ENCODE results near the gene THG1L.
A peak's percentile ranks its signal among the peaks of the same experiment; 100 is the strongest.
"Not testable (repeated sequence)": the region's sequence is repeated elsewhere in the genome, so short reads cannot be mapped to it uniquely, and the experiment has no call there.

THG1L gene

GRCh38 chr5:157727858-157728257, 3.4 kb upstream of the THG1L start:
- DNase-seq (ENCODE audit: low read depth): not testable (repeated sequence)

GRCh38 chr5:157729858-157730257, 1.4 kb upstream of the THG1L start:
- DNase-seq (ENCODE audit: low read depth): no peak

- DNase-seq (ENCODE audit: low read depth): no peak
These were observed 334 bp upstream of the THG1L start for GRCh38 chr5:157730900-157731271.

GRCh38 chr5:157732130-157732514, 902 bp downstream of the THG1L start:
- DNase-seq (ENCODE audit: low read depth): no peak

GRCh38 chr5:157732596-157733262, 1.5 kb downstream of the THG1L start:
- DNase-seq (ENCODE audit: low read depth): no peak

GRCh38 chr5:157734436-157734835, 3.2 kb downstream of the THG1L start:
- no peak for DNase-seq (ENCODE audit: low read depth)

- DNase-seq (ENCODE audit: low read depth): no peak
These were observed 4.8 kb downstream of the THG1L start for GRCh38 chr5:157735991-157736390.

GRCh38 chr5:157739388-157740228, 8.4 kb downstream of the THG1L start:
- no peak for DNase-seq (ENCODE audit: low read depth)

GRCh38 chr5:157740229-157740610, 9.0 kb downstream of the THG1L start:
- DNase-seq (ENCODE audit: low read depth): no peak

GRCh38 chr5:157741131-157741530, 9.9 kb downstream of the THG1L start:
- DNase-seq (ENCODE audit: low read depth): no peak

GRCh38 chr5:157743163-157744050, 12.2 kb downstream of the THG1L start, which contains the start of gene LSM11:
Gene LSM11 (plus strand): TSS chr5:157743712. CDS start chr5:157743751, 39 bp downstream.
- peak; percentile 39 for DNase-seq (ENCODE audit: low read depth)

GRCh38 chr5:157744051-157745011, 13.1 kb downstream of the THG1L start:
- no peak for DNase-seq (ENCODE audit: low read depth)

- DNase-seq (ENCODE audit: low read depth): no peak
These were observed 13.8 kb downstream of the THG1L start for GRCh38 chr5:157745041-157745456.

GRCh38 chr5:157747173-157747740, 16.0 kb downstream of the THG1L start:
- no peak for DNase-seq (ENCODE audit: low read depth)

- DNase-seq (ENCODE audit: low read depth): no peak
These were observed 16.8 kb downstream of the THG1L start for GRCh38 chr5:157747766-157748700.

- DNase-seq (ENCODE audit: low read depth): peak; percentile 33
These were observed 17.7 kb downstream of the THG1L start for GRCh38 chr5:157748760-157749461.

- no peak for DNase-seq (ENCODE audit: low read depth)
These were observed 18.2 kb downstream of the THG1L start for GRCh38 chr5:157749462-157749799.

GRCh38 chr5:157750320-157750719, 19.1 kb downstream of the THG1L start:
- DNase-seq (ENCODE audit: low read depth): no peak

GRCh38 chr5:157756122-157756521, 24.9 kb downstream of the THG1L start:
- no peak for DNase-seq (ENCODE audit: low read depth)

All from HS-27A (cell line).